IMR-90 (cell line): Measurements from ENCODE around the gene IGF2R. TPM values are rescaled to one million over a fixed set of nuclear protein-coding genes. Genes with fewer than 3 reads are reported as not detected.

Experiments
- ATAC-seq: fragments of 200-7000 bp; cut with Tn5 transposase; 2 replicates; pipeline ENCODE4 v1.9.1; 2020; ENCODE audit warnings: low read depth, mild to moderate bottlenecking, moderate library complexity
- BruUV-seq: library from RNA; stranded (reverse); fragments of 400-500 nt; replicated peaks from 2 replicates; lab custom pipeline; 2021; lab: Mats Ljungman, UMichigan
- CTCF ChIA-PET: fragments of 300-600 bp; formaldehyde crosslinking; extraction: SDS; loops from one replicate; lab custom pipeline; 2021; ENCODE audit warnings: antibody characterized with exemption; lab: Yijun Ruan, JAX
- POLR2A ChIA-PET: fragments of 300-600 bp; sonication (Branson Sonifier 250); formaldehyde crosslinking; loops from one replicate; lab custom pipeline; 2022; ENCODE audit warnings: antibody characterized with exemption; ENCODE audit not compliant: unreplicated experiment; lab: Charles Lee
- DNase-seq: peaks from one replicate; pipeline ENCODE4 v3.0.0; 2013
- H2AFZ ChIP-seq: replicated peaks from 2 replicates; pipeline ENCODE3; 2013; ENCODE audit warnings: low read length, mild to moderate bottlenecking; ENCODE audit not compliant: poor library complexity
- H2AK5ac ChIP-seq: 2 replicates; pipeline ENCODE4 v1.6.1; 2013; ENCODE audit warnings: low read depth, low read length, inconsistent platforms
- H2AK9ac ChIP-seq: replicated peaks from 2 replicates; pipeline ENCODE3; 2013; ENCODE audit warnings: mild to moderate bottlenecking, low read depth, low read length, moderate library complexity; ENCODE audit not compliant: poor library complexity
- H2BK120ac ChIP-seq: 2 replicates; pipeline ENCODE4 v1.6.1; 2013; ENCODE audit warnings: low read depth, low read length, inconsistent platforms
- H2BK15ac ChIP-seq: 3 replicates; pipeline ENCODE4 v1.6.1; 2013; ENCODE audit warnings: low read depth, low read length, inconsistent platforms
- H2BK20ac ChIP-seq: 2 replicates; pipeline ENCODE4 v1.6.1; 2013; ENCODE audit warnings: low read depth, mild to moderate bottlenecking, inconsistent platforms, low read length, moderate library complexity
- H2BK5ac ChIP-seq: 2 replicates; pipeline ENCODE4 v1.6.1; 2013; ENCODE audit warnings: mild to moderate bottlenecking, low read depth, low read length, inconsistent platforms; ENCODE audit not compliant: poor library complexity, severe bottlenecking
- H3K14ac ChIP-seq: replicated peaks from 2 replicates; pipeline ENCODE4 v1.6.1; 2013; ENCODE audit warnings: low read depth, low read length, inconsistent platforms
- H3K18ac ChIP-seq: 2 replicates; pipeline ENCODE4 v1.6.1; 2013; ENCODE audit warnings: low read depth, low read length, control low read depth
- H3K23ac ChIP-seq: 2 replicates; pipeline ENCODE4 v1.6.1; 2013; ENCODE audit warnings: low read depth, low read length, inconsistent platforms
- H3K27ac ChIP-seq: 2 replicates; pipeline ENCODE4 v1.5.1; 2013; ENCODE audit warnings: mild to moderate bottlenecking, control low read depth, low read length; ENCODE audit not compliant: insufficient read depth
- H3K27me3 ChIP-seq: 2 replicates; pipeline ENCODE4 v1.6.1; 2013; ENCODE audit warnings: low read length; ENCODE audit not compliant: control insufficient read depth, insufficient read depth
- H3K36me3 ChIP-seq: 2 replicates; pipeline ENCODE4 v1.6.1; 2013; ENCODE audit warnings: low read length, mixed read lengths; ENCODE audit not compliant: control insufficient read depth, insufficient read depth
- H3K4ac ChIP-seq: 2 replicates; pipeline ENCODE4 v1.6.1; 2013; ENCODE audit warnings: low read depth, low read length, inconsistent platforms
- H3K4me1 ChIP-seq: 2 replicates; pipeline ENCODE4 v1.6.1; 2013; ENCODE audit warnings: low read length, mixed read lengths; ENCODE audit not compliant: control insufficient read depth, insufficient read depth
- H3K4me2 ChIP-seq: 2 replicates; pipeline ENCODE4 v1.6.1; 2013; ENCODE audit warnings: low read depth, mild to moderate bottlenecking, control low read depth, low read length, moderate library complexity
- H3K4me3 ChIP-seq: 2 replicates; pipeline ENCODE4 v1.5.1; 2013; ENCODE audit warnings: low read depth, mild to moderate bottlenecking, control low read depth, low read length, moderate library complexity; ENCODE audit not compliant: insufficient read depth
- H3K56ac ChIP-seq: 2 replicates; pipeline ENCODE4 v1.6.1; 2013; ENCODE audit warnings: low read length, inconsistent platforms; ENCODE audit not compliant: insufficient read depth; ENCODE audit errors: extremely low read depth
- H3K79me1 ChIP-seq, 2 experiments: 2 replicates each; pipeline ENCODE4 v1.6.1; 2013; ENCODE audit warnings: low read length in 2 of 2, inconsistent platforms in 1 of 2, low read depth in 1 of 2
- H3K9ac ChIP-seq: 2 replicates; pipeline ENCODE4 v1.6.1; 2013; ENCODE audit warnings: low read depth, low read length, control low read depth
- H3K9me1 ChIP-seq: 2 replicates; pipeline ENCODE4 v1.6.1; 2013; ENCODE audit warnings: low read length, inconsistent platforms; ENCODE audit not compliant: insufficient read depth
- H3K9me3 ChIP-seq: 2 replicates; pipeline ENCODE4 v1.6.1; 2013; ENCODE audit warnings: low read length; ENCODE audit not compliant: control insufficient read depth, insufficient read depth
- H4K20me1 ChIP-seq: 2 replicates; pipeline ENCODE4 v1.6.1; 2013; ENCODE audit warnings: low read length, inconsistent platforms; ENCODE audit not compliant: insufficient read depth
- H4K5ac ChIP-seq: 2 replicates; pipeline ENCODE4 v1.6.1; 2013; ENCODE audit warnings: mild to moderate bottlenecking, low read depth, low read length, control low read depth
- H4K8ac ChIP-seq, 2 experiments: 2 replicates each; pipeline ENCODE4 v1.6.1; 2013; ENCODE audit warnings: low read depth in 2 of 2, low read length in 2 of 2, control low read depth in 1 of 2, inconsistent platforms in 1 of 2
- H4K91ac ChIP-seq: 2 replicates; pipeline ENCODE4 v1.6.1; 2013; ENCODE audit warnings: low read depth, low read length, inconsistent platforms; ENCODE audit not compliant: insufficient read depth
- BHLHE40 ChIP-seq: fragments of 150-350 bp; IDR thresholded peaks from 2 replicates; pipeline ENCODE4 v1.6.1; 2016; ENCODE audit warnings: mild to moderate bottlenecking, low read depth, low read length
- CEBPB ChIP-seq: IDR thresholded peaks from 2 replicates; pipeline ENCODE4 v1.6.1; 2012; ENCODE audit warnings: low read depth, low read length, improper control_type of control experiment
- CHD1 ChIP-seq: IDR thresholded peaks from 2 replicates; pipeline ENCODE4 v1.6.1; 2012; ENCODE audit warnings: low read depth, low read length, improper control_type of control experiment
- FOS ChIP-seq: fragments of 150-350 bp; IDR thresholded peaks from 2 replicates; pipeline ENCODE4 v1.6.1; 2016; ENCODE audit warnings: low read depth, low read length
- MAFK ChIP-seq: IDR thresholded peaks from 2 replicates; pipeline ENCODE4 v1.6.1; 2012; ENCODE audit warnings: low read depth, low read length, improper control_type of control experiment
- MAZ ChIP-seq: IDR thresholded peaks from 2 replicates; pipeline ENCODE4 v1.6.1; 2012; ENCODE audit warnings: low read depth, mild to moderate bottlenecking, low read length, improper control_type of control experiment, moderate library complexity, borderline replicate concordance
- MXI1 ChIP-seq: IDR thresholded peaks from 2 replicates; pipeline ENCODE4 v1.6.1; 2012; ENCODE audit warnings: low read depth, mild to moderate bottlenecking, low read length, moderate library complexity, borderline replicate concordance
- NFE2L2 ChIP-seq: fragments of 150-350 bp; IDR thresholded peaks from 2 replicates; pipeline ENCODE4 v1.6.1; 2016; ENCODE audit warnings: low read depth, mild to moderate bottlenecking, low read length
- POLR2A ChIP-seq: IDR thresholded peaks from 2 replicates; pipeline ENCODE4 v1.6.1; 2012; ENCODE audit warnings: mild to moderate bottlenecking, low read depth, low read length
- RAD21 ChIP-seq: IDR thresholded peaks from 2 replicates; pipeline ENCODE4 v1.6.1; 2012; ENCODE audit warnings: low read length, improper control_type of control experiment
- RCOR1 ChIP-seq: IDR thresholded peaks from 2 replicates; pipeline ENCODE4 v1.6.1; 2012; ENCODE audit warnings: mild to moderate bottlenecking, low read length, improper control_type of control experiment; ENCODE audit not compliant: insufficient replicate concordance
- RFX5 ChIP-seq: IDR thresholded peaks from 2 replicates; pipeline ENCODE4 v1.8.0; 2012; ENCODE audit warnings: low read depth, mild to moderate bottlenecking, low read length, moderate library complexity
- SMC3 ChIP-seq: fragments of 150-350 bp; IDR thresholded peaks from 2 replicates; pipeline ENCODE4 v1.6.1; 2016; ENCODE audit warnings: low read depth, mild to moderate bottlenecking, antibody characterized with exemption, low read length, moderate library complexity
- WGBS, 2 experiments: methylation state at CpG; one replicate each; pipeline versions ENCODE4 v1.1.5 to v1.1.7; 2013; ENCODE audit warnings: missing lambda C conversion rate in 2 of 2; ENCODE audit not compliant: insufficient read length in 1 of 2; ENCODE audit errors: extremely low coverage in 2 of 2; 5-methylcytosine and 5-hydroxymethylcytosine counted together
- dilution Hi-C: fragments of 300-500 bp; cut with HindIII; formaldehyde crosslinking; loops from one replicate; pipeline ENCODE4 v1.14.3; 2018; ENCODE audit warnings: low sequenced_read_pairs; ENCODE audit not compliant: unreplicated experiment
- in situ Hi-C: fragments of 300-500 bp; cut with MboI; formaldehyde crosslinking; loops from 3 replicates; pipeline ENCODE4 v1.14.3; 2019; ENCODE audit warnings: low sequenced_read_pairs, inconsistent platforms, mixed read lengths
- intact Hi-C: fragments of 100-400 bp; cut with micrococcal nuclease; formaldehyde crosslinking; loops from 2 replicates; pipeline ENCODE4 v1.10.0; 2022
- polyA plus RNA-seq, 3 experiments: library from polyadenylated mRNA; depleted of rRNA; stranded (reverse); fragments of >200 nt; gene quantifications; 2 replicates each; pipeline ENCODE4 v1.2.3, GENCODE V29; 2012; ENCODE audit warnings: low replicate concordance in 1 of 3
- total RNA-seq: library from RNA; depleted of rRNA; stranded (reverse); fragments of >200 nt; gene quantifications from 2 replicates; pipeline ENCODE4 v1.2.3, GENCODE V29; 2012
- TF ChIP-seq, protein P1 (sequence below): fragments of 150-350 bp; IDR thresholded peaks from 2 replicates; pipeline ENCODE4 v1.6.1; 2017; ENCODE audit warnings: mild to moderate bottlenecking, antibody characterized with exemption, low read length, low read depth
- TF ChIP-seq, protein P2 (sequence below): fragments of 150-350 bp; IDR thresholded peaks from 2 replicates; pipeline ENCODE4 v1.6.1; 2016; ENCODE audit warnings: low read depth, mild to moderate bottlenecking, low read length, moderate library complexity, borderline replicate concordance
- TF ChIP-seq, protein P3 (sequence below): conservative IDR thresholded peaks from 2 replicates; pipeline ENCODE4 v1.5.1; 2012; ENCODE audit warnings: mild to moderate bottlenecking, low read depth, low read length, improper control_type of control experiment

IGF2R gene
- total and polyA plus RNA-seq, 2 of the 4 experiments (the other 2 are of a cell fraction) = 33.2 to 41.4 TPM

- ATAC-seq (peak; percentile 31), DNase-seq (peak; percentile 51)
- Histone ChIP-seq H3K56ac (no peak overlapping the region), H3K27me3 (no peaks in the 10 kb centered on the region), H4K5ac (no peak overlapping the region), H3K23ac (no peak overlapping the region), H4K91ac (no peak overlapping the region), H2BK15ac (no peak overlapping the region), H2AK5ac (0 out of 2 replicates have a peak overlapping the region, but pooled peaks have one; percentile 7), H3K18ac (no peak overlapping the region), H3K79me1 (peaks cover 42 to 80% of the 10 kb centered on the region in 2 experiments), H3K9me1 (peaks cover 34% of the 10 kb centered on the region), H3K9me3 (no peaks in the 10 kb centered on the region), H3K14ac (no peak overlapping the region), H4K8ac (no peak overlapping the region), H4K20me1 (peaks cover 85% of the 10 kb centered on the region), H3K9ac (no peak overlapping the region), H2BK20ac (no peak overlapping the region), H3K36me3 (no peaks in the 10 kb centered on the region), H3K4me1 (peaks cover 30% of the 10 kb centered on the region), H3K27ac (no peak overlapping the region), H2BK120ac (no peak overlapping the region), H3K4me2 (no peak overlapping the region), H2BK5ac (peak overlapping the region; percentile 4), H2AK9ac (no peak overlapping the region), H3K4me3 (no peak overlapping the region), H2AFZ (no peak overlapping the region), H3K4ac (no peak overlapping the region)
- no peak for TF ChIP-seq CHD1
- no peak for TF ChIP-seq MXI1
- no peak for TF ChIP-seq SMC3
- TF ChIP-seq RCOR1 = no peak
- TF ChIP-seq POLR2A = no peak
- TF ChIP-seq MAZ = no peak
- no peak for TF ChIP-seq RAD21
- TF ChIP-seq, protein P1, sequence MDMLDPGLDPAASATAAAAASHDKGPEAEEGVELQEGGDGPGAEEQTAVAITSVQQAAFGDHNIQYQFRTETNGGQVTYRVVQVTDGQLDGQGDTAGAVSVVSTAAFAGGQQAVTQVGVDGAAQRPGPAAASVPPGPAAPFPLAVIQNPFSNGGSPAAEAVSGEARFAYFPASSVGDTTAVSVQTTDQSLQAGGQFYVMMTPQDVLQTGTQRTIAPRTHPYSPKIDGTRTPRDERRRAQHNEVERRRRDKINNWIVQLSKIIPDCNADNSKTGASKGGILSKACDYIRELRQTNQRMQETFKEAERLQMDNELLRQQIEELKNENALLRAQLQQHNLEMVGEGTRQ = no peak
- TF ChIP-seq CEBPB = no peak
- TF ChIP-seq MAFK = no peak
- no peak for TF ChIP-seq RFX5
- no peak for TF ChIP-seq FOS
- no peak for TF ChIP-seq NFE2L2
- TF ChIP-seq, protein P2, sequence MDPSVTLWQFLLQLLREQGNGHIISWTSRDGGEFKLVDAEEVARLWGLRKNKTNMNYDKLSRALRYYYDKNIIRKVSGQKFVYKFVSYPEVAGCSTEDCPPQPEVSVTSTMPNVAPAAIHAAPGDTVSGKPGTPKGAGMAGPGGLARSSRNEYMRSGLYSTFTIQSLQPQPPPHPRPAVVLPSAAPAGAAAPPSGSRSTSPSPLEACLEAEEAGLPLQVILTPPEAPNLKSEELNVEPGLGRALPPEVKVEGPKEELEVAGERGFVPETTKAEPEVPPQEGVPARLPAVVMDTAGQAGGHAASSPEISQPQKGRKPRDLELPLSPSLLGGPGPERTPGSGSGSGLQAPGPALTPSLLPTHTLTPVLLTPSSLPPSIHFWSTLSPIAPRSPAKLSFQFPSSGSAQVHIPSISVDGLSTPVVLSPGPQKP = no peak
- TF ChIP-seq BHLHE40 = no peak
- TF ChIP-seq, protein P3, sequence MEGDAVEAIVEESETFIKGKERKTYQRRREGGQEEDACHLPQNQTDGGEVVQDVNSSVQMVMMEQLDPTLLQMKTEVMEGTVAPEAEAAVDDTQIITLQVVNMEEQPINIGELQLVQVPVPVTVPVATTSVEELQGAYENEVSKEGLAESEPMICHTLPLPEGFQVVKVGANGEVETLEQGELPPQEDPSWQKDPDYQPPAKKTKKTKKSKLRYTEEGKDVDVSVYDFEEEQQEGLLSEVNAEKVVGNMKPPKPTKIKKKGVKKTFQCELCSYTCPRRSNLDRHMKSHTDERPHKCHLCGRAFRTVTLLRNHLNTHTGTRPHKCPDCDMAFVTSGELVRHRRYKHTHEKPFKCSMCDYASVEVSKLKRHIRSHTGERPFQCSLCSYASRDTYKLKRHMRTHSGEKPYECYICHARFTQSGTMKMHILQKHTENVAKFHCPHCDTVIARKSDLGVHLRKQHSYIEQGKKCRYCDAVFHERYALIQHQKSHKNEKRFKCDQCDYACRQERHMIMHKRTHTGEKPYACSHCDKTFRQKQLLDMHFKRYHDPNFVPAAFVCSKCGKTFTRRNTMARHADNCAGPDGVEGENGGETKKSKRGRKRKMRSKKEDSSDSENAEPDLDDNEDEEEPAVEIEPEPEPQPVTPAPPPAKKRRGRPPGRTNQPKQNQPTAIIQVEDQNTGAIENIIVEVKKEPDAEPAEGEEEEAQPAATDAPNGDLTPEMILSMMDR = no peak
- ChIA-PET CTCF (no interaction called here), POLR2A (no interaction called here)
- no TSS peak for BruUV-seq
- WGBS, 2 experiments = 31% methylated on average over 2 of the region's 2 CpGs; no CpG with 5 or more reads in 1 of the 2 experiments
- in situ Hi-C loops = no loop called here
- dilution Hi-C loops = no loop called here
- intact Hi-C loops = no loop called here
These were observed 14.8 kb downstream of the IGF2R start for GRCh38 chr6:159983641-159984080.
